ENCODE measurements around the gene KIF26A.

Gene KIF26A

DNA sequence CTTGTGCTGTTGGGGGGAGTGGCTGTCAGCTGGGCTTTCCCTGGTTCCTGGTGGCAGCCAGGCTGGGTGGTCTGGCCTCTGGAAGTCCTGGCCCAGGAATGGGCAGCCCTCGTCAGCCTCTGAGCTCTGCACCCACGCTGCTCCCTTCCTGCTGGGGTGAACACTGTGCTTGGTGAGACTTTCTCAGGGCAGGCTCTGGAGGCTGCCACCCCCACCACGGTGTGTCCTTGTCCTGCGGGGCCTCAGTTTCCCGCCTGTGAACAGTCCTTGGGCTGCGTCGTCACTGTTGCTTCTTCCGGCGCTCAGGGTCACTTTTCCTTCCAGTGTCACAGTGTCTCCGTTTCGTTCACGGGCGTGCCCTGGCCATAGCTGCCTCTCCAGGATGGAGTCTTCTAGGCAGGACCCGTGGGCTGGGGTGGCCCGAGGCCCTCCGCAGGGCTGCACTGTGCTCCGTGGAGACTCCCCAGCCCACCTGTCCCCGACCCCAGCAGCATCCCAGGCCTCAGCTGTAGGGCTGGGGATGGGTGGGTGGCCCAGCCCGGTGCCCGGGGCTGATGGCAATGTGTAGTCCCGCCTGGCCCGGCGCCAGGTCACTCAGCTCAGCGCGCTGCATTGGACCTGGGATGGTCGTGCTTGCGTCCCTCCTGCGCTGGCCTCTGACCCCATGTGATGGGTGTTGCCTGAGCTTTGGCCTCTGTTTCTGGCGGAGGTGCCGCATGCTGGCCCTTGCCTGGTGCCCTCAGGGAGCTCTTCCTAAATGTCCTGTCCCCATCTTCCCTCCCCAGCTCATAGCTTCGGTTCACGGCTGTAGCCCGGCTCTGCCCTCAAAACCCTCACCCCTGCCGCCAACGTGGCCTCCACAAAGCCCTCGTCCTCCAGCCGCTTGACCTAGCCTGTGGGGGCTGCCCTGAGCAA, 6.8 kb downstream of the KIF26A start:
- Histone ChIP-seq H3K36me3 (ENCODE audit: control insufficient read depth in 2 of 2, insufficient read depth in 2 of 2, low read length in 2 of 2) (no peaks in the 10 kb centered on the region), H3K27ac (ENCODE audit: low read depth in 2 of 2, low read length in 2 of 2) (no peak overlapping the region), H3K27me3 (ENCODE audit: control insufficient read depth in 2 of 2, insufficient read depth in 2 of 2, low read length in 2 of 2) (no peaks in the 10 kb centered on the region), H3K9ac (ENCODE audit: low read depth in 1 of 2, low read length in 2 of 2) (no peak overlapping the region), H3K4me3 (ENCODE audit: low read length in 2 of 2) (no peak overlapping the region), H3K4me1 (ENCODE audit: control insufficient read depth in 2 of 2, insufficient read depth in 2 of 2, low read length in 2 of 2) (peaks cover 0 to under 1% of the 10 kb centered on the region in 2 donors), H3K9me3 (ENCODE audit: control insufficient read depth in 2 of 2, low read length in 2 of 2) (no peaks in the 10 kb centered on the region)

- Histone ChIP-seq H3K27me3 (ENCODE audit: control insufficient read depth in 2 of 2, insufficient read depth in 2 of 2, low read length in 2 of 2) (no peaks in the 10 kb centered on the region), H3K9me3 (ENCODE audit: control insufficient read depth in 2 of 2, low read length in 2 of 2) (no peaks in the 10 kb centered on the region), H3K27ac (ENCODE audit: low read depth in 2 of 2, low read length in 2 of 2) (no peak overlapping the region), H3K9ac (ENCODE audit: low read depth in 1 of 2, low read length in 2 of 2) (no peak overlapping the region), H3K36me3 (ENCODE audit: control insufficient read depth in 2 of 2, insufficient read depth in 2 of 2, low read length in 2 of 2) (no peaks in the 10 kb centered on the region), H3K4me3 (ENCODE audit: low read length in 2 of 2) (no peak overlapping the region), H3K4me1 (ENCODE audit: control insufficient read depth in 2 of 2, insufficient read depth in 2 of 2, low read length in 2 of 2) (no peaks in the 10 kb centered on the region)
Measured at GRCh38 chr14:104145826-104146601, 7.6 kb downstream of the KIF26A start.

DNA sequence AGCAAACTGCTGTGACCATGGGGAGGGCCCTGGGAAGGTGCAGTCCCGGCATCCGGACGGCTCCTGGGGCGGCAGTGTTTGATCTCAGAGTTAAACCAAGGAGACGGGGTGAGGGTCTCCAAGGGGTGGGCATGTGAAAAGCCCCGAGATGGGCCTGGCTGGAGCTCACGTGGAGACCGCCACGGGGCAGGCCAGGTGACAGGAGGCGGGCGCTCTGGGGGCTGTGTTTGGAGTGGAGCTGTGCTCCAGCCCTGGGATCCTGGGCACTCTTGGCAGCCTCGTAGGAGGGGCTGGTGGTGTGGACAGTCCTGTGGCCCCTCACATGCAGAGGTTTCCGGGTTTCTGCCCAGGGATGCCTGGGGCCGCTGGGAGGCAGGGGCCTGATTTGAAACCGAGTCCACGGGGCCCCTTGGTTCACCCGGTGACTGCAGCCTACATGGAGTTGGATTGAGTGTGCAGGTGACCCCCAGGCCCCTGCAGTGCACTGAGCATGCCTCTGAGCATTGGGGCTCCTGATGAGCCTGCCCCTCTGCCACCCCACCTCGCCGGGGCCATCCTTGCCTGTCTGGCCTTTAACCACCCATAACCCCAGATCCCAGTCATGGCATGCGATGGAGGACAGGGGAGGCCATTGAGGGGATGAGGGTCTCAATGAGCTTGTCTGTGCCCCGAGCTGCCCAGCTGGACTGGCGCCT, 8.4 kb downstream of the KIF26A start:
- Histone ChIP-seq H3K4me3 (ENCODE audit: low read length in 2 of 2) (no peak overlapping the region), H3K27me3 (ENCODE audit: control insufficient read depth in 2 of 2, insufficient read depth in 2 of 2, low read length in 2 of 2) (no peaks in the 10 kb centered on the region), H3K27ac (ENCODE audit: low read depth in 2 of 2, low read length in 2 of 2) (no peak overlapping the region), H3K9ac (ENCODE audit: low read depth in 1 of 2, low read length in 2 of 2) (no peak overlapping the region), H3K36me3 (ENCODE audit: control insufficient read depth in 2 of 2, insufficient read depth in 2 of 2, low read length in 2 of 2) (no peaks in the 10 kb centered on the region), H3K9me3 (ENCODE audit: control insufficient read depth in 2 of 2, low read length in 2 of 2) (no peaks in the 10 kb centered on the region), H3K4me1 (ENCODE audit: control insufficient read depth in 2 of 2, insufficient read depth in 2 of 2, low read length in 2 of 2) (no peaks in the 10 kb centered on the region)

DNA sequence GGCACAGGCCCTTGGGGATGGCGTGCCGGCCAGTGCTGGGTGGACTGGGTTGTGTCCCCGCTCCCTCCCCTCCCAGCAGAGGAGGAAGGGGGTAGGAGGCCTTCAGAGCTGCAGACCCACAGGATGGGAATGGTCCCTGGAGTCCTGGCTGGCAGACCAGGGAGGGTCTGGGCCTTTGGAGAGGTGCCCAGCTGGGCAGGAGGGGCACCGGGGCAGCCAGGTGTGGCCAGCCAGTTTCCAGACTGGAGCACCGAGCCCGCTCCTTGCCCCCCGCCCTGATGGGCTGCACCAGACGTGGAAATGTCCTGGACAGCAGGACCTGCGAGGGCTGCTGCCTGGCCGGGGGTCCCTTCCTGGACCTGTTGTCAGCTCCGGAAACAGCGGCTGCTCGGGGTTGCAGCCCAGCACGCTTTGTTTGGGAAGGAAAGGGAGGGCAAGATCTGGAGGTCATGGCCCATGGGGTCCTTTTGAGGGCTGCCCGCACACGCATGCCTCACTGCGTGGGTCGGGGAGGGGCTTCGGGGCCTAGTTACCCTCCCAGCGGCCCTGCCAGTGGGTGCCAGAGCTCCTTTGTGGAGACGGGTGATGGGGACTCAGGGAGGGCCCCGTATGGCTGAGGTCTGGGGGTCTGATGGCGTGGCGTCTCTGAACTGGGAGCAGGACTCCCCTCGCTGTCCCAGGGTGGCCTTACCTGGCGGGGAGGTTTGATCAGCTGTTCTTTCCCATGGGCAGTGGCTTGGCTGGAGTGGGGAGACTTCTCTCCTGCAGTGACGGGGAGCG, 9.1 kb downstream of the KIF26A start:
- no peak overlapping the region for H3K27ac ChIP-seq (ENCODE audit: low read depth in 2 of 2, low read length in 2 of 2)
- no peaks in the 10 kb centered on the region for H3K36me3 ChIP-seq (ENCODE audit: control insufficient read depth in 2 of 2, insufficient read depth in 2 of 2, low read length in 2 of 2)
- H3K9ac ChIP-seq (ENCODE audit: low read depth in 1 of 2, low read length in 2 of 2), result no peak overlapping the region
- no peak overlapping the region for H3K4me3 ChIP-seq (ENCODE audit: low read length in 2 of 2)
- no peaks in the 10 kb centered on the region for H3K4me1 ChIP-seq (ENCODE audit: control insufficient read depth in 2 of 2, insufficient read depth in 2 of 2, low read length in 2 of 2)
- H3K27me3 ChIP-seq (ENCODE audit: control insufficient read depth in 2 of 2, insufficient read depth in 2 of 2, low read length in 2 of 2), result no peaks in the 10 kb centered on the region
- no peaks in the 10 kb centered on the region for H3K9me3 ChIP-seq (ENCODE audit: control insufficient read depth in 2 of 2, low read length in 2 of 2)

GRCh38 chr14:104148433-104149277, 10.3 kb downstream of the KIF26A start:
- H3K36me3 ChIP-seq (ENCODE audit: control insufficient read depth in 2 of 2, insufficient read depth in 2 of 2, low read length in 2 of 2), result no peaks in the 10 kb centered on the region
- no peaks in the 10 kb centered on the region for H3K27me3 ChIP-seq (ENCODE audit: control insufficient read depth in 2 of 2, insufficient read depth in 2 of 2, low read length in 2 of 2)
- no peaks in the 10 kb centered on the region for H3K9me3 ChIP-seq (ENCODE audit: control insufficient read depth in 2 of 2, low read length in 2 of 2)
- H3K4me3 ChIP-seq (ENCODE audit: low read length in 2 of 2), result no peak overlapping the region
- no peaks in the 10 kb centered on the region for H3K4me1 ChIP-seq (ENCODE audit: control insufficient read depth in 2 of 2, insufficient read depth in 2 of 2, low read length in 2 of 2)
- no peak overlapping the region for H3K9ac ChIP-seq (ENCODE audit: low read depth in 1 of 2, low read length in 2 of 2)
- no peak overlapping the region for H3K27ac ChIP-seq (ENCODE audit: low read depth in 2 of 2, low read length in 2 of 2)

DNA sequence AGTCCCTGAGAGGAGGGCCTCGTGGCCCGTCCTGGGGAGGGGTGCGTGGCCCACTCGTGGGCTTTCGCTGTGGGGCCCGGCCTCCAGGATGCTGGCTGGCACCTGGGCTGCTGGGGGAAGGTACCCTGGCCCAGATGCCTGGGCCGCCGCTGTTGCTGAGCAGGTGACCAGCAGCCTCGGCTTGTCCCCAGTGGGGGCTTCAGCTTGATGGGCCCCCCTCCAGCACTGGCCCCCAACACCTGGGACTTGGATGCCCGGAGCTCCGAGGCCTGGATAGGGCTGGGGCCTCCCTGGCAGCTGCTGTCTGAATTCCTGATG, 10.8 kb downstream of the KIF26A start:
- no peaks in the 10 kb centered on the region for H3K36me3 ChIP-seq (ENCODE audit: control insufficient read depth in 2 of 2, insufficient read depth in 2 of 2, low read length in 2 of 2)
- no peak overlapping the region for H3K9ac ChIP-seq (ENCODE audit: low read depth in 1 of 2, low read length in 2 of 2)
- H3K9me3 ChIP-seq (ENCODE audit: control insufficient read depth in 2 of 2, low read length in 2 of 2), result no peaks in the 10 kb centered on the region
- H3K27ac ChIP-seq (ENCODE audit: low read depth in 2 of 2, low read length in 2 of 2), result no peak overlapping the region
- H3K27me3 ChIP-seq (ENCODE audit: control insufficient read depth in 2 of 2, insufficient read depth in 2 of 2, low read length in 2 of 2), result no peaks in the 10 kb centered on the region
- H3K4me1 ChIP-seq (ENCODE audit: control insufficient read depth in 2 of 2, insufficient read depth in 2 of 2, low read length in 2 of 2), result no peaks in the 10 kb centered on the region
- H3K4me3 ChIP-seq (ENCODE audit: low read length in 2 of 2), result no peak overlapping the region

DNA sequence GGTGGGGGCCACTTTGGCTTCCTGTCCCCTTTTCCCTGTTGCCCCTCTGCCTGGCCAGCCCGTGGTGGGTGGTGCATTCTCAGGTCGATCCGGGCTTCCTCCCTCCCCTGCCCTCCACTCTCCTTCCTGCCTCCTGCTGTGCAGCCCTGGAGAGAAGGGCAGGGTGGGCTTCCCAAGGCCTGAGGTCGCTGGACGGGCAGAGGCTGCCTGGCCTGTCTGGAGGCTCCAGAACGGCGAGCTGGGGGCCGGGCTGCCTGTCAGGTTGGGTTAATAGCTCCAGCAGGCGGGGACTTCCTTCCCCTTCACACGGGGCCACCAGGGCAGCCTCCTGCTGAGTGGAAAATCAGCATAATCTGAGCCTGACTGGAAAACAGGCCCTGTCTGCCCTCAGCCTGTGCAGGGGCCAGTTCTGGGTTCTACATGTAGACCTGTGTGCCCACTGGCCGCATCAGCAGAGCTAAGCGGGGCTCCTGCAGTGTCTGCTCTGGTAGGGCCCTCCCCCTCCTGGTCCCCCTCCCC, 11.3 kb downstream of the KIF26A start:
- Histone ChIP-seq H3K9ac (ENCODE audit: low read depth in 1 of 2, low read length in 2 of 2) (no peak overlapping the region), H3K9me3 (ENCODE audit: control insufficient read depth in 2 of 2, low read length in 2 of 2) (no peaks in the 10 kb centered on the region), H3K27me3 (ENCODE audit: control insufficient read depth in 2 of 2, insufficient read depth in 2 of 2, low read length in 2 of 2) (no peaks in the 10 kb centered on the region), H3K4me1 (ENCODE audit: control insufficient read depth in 2 of 2, insufficient read depth in 2 of 2, low read length in 2 of 2) (no peaks in the 10 kb centered on the region), H3K36me3 (ENCODE audit: control insufficient read depth in 2 of 2, insufficient read depth in 2 of 2, low read length in 2 of 2) (no peaks in the 10 kb centered on the region), H3K4me3 (ENCODE audit: low read length in 2 of 2) (no peak overlapping the region), H3K27ac (ENCODE audit: low read depth in 2 of 2, low read length in 2 of 2) (no peak overlapping the region)

DNA sequence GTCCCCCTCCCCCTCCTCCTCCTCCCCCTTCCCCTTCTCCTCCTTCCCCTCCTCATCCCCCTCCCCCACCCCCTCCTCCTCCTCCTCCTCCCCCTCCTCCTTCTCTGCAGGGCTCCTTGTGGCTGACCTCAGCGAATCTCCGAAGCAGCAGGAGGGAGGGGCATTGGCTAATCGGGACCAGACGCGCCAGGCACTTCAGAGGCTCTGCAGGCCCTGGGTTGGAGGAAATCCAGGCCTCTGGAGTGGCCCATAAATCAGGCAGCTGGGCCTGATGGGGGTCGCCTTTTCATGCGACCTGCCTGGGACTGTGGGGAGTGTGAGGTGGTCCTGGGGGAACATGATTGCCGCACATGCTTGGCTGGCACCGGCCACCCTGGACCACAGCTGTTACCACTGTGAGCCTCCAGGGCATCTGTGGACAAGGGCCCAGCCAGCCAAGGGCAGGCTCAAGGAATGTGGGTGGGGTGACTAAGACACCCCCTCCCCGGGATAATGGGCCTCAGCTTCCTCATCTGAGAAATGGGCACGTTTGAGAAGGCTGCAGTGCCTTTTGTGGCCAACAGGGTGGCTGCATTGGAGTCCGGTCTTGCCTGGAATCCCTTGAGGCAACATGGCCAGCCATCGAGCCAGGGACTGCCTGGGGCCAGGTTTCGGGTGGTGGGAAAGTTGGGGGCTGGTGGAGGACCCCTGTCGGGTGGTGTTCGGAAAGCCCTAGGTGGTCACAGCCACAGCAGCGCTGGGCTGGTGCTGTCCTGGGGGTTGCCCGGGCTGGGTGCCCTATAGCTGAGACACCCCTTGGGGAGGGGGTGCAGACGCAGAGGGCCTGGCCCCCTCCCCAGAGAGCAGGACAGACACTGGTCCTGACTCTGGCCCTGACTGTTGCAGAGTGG, 12.0 kb downstream of the KIF26A start:
- H3K27me3 ChIP-seq (ENCODE audit: control insufficient read depth in 2 of 2, insufficient read depth in 2 of 2, low read length in 2 of 2), result no peaks in the 10 kb centered on the region
- H3K27ac ChIP-seq (ENCODE audit: low read depth in 2 of 2, low read length in 2 of 2), result no peak overlapping the region
- no peaks in the 10 kb centered on the region for H3K36me3 ChIP-seq (ENCODE audit: control insufficient read depth in 2 of 2, insufficient read depth in 2 of 2, low read length in 2 of 2)
- H3K9me3 ChIP-seq (ENCODE audit: control insufficient read depth in 2 of 2, low read length in 2 of 2), result no peaks in the 10 kb centered on the region
- no peak overlapping the region for H3K4me3 ChIP-seq (ENCODE audit: low read length in 2 of 2)
- no peaks in the 10 kb centered on the region for H3K4me1 ChIP-seq (ENCODE audit: control insufficient read depth in 2 of 2, insufficient read depth in 2 of 2, low read length in 2 of 2)
- no peak overlapping the region for H3K9ac ChIP-seq (ENCODE audit: low read depth in 1 of 2, low read length in 2 of 2)
